WTC11 (cell line): ENCODE measurements around the gene ANTXR1. TPM values are rescaled to one million over a fixed set of nuclear protein-coding genes. Genes with fewer than 3 reads are reported as not detected.

ENCODE experiments used
- ATAC-seq: fragments of 200-7000 bp; cut with Tn5 transposase; 2 replicates; pipeline ENCODE4 v1.10.0; 2021; ENCODE audit warnings: mild to moderate bottlenecking, moderate library complexity
- CTCF ChIA-PET: fragments of 300-600 bp; sonication (Branson Sonifier 250); formaldehyde crosslinking; loops from one replicate; lab custom pipeline; 2021; ENCODE audit warnings: antibody characterized with exemption; lab: Charles Lee
- POLR2A ChIA-PET: fragments of 350-600 bp; sonication (Branson Sonifier 250); formaldehyde crosslinking; loops from one replicate; lab custom pipeline; 2021; ENCODE audit warnings: antibody characterized with exemption; lab: Charles Lee
- DNase-seq: peaks from one replicate; pipeline ENCODE4 v3.0.0; 2021; ENCODE audit warnings: low spot score
- H3K27ac Mint-ChIP-seq: 2 replicates; pipeline ENCODE4 v1.8.0; 2021; ENCODE audit warnings: mixed read lengths
- H3K27me3 Mint-ChIP-seq: 2 replicates; pipeline ENCODE4 v1.8.0; 2021; ENCODE audit warnings: low read depth, mild to moderate bottlenecking, moderate library complexity, mixed read lengths
- H3K36me3 Mint-ChIP-seq: 2 replicates; pipeline ENCODE4 v1.8.0; 2021; ENCODE audit warnings: mixed read lengths
- H3K4me1 Mint-ChIP-seq: 2 replicates; pipeline ENCODE4 v1.8.0; 2022; ENCODE audit warnings: mixed read lengths
- H3K4me3 Mint-ChIP-seq: 2 replicates; pipeline ENCODE4 v1.8.0; 2021; ENCODE audit warnings: mild to moderate bottlenecking, moderate library complexity, mixed read lengths
- H3K9me3 Mint-ChIP-seq: 2 replicates; pipeline ENCODE4 v1.8.0; 2021; ENCODE audit warnings: mixed read lengths
- IRF2 ChIP-seq: sonication (generic); formaldehyde crosslinking; IDR thresholded peaks from 2 replicates; pipeline ENCODE4 v1.8.0; 2022; ENCODE audit warnings: low read depth, missing genetic modification reagents, borderline replicate concordance
- SP1 ChIP-seq: sonication (generic); formaldehyde crosslinking; conservative IDR thresholded peaks from 2 replicates; pipeline ENCODE4 v1.8.1; 2022; ENCODE audit warnings: missing genetic modification reagents
- TCF7 ChIP-seq: sonication (generic); formaldehyde crosslinking; IDR thresholded peaks from 2 replicates; pipeline ENCODE4 v1.8.0; 2022; ENCODE audit warnings: mild to moderate bottlenecking, low read depth, missing genetic modification reagents, moderate library complexity
- TEAD4 ChIP-seq: sonication (generic); formaldehyde crosslinking; IDR thresholded peaks from 2 replicates; pipeline ENCODE4 v1.8.0; 2022; ENCODE audit warnings: mild to moderate bottlenecking, missing genetic modification reagents
- ZNF121 ChIP-seq: sonication (generic); formaldehyde crosslinking; IDR thresholded peaks from 2 replicates; pipeline ENCODE4 v1.8.0; 2023; ENCODE audit warnings: missing genetic modification reagents
- ZNF138 ChIP-seq: sonication (generic); formaldehyde crosslinking; conservative IDR thresholded peaks from 2 replicates; pipeline ENCODE4 v1.8.1; 2022; ENCODE audit warnings: mild to moderate bottlenecking, moderate library complexity, missing genetic modification reagents
- ZNF219 ChIP-seq: sonication (generic); formaldehyde crosslinking; IDR thresholded peaks from 2 replicates; pipeline ENCODE4 v1.8.0; 2023; ENCODE audit warnings: missing genetic modification reagents, mild to moderate bottlenecking, borderline replicate concordance
- ZNF263 ChIP-seq: sonication (generic); formaldehyde crosslinking; IDR thresholded peaks from 2 replicates; pipeline ENCODE4 v1.8.1; 2022; ENCODE audit warnings: low read depth, mild to moderate bottlenecking, moderate library complexity, missing genetic modification reagents
- ZNF317 ChIP-seq: sonication (generic); formaldehyde crosslinking; IDR thresholded peaks from 2 replicates; pipeline ENCODE4 v1.8.1; 2023; ENCODE audit warnings: low read depth, mild to moderate bottlenecking, moderate library complexity, missing genetic modification reagents, borderline replicate concordance
- ZNF671 ChIP-seq: fragments of 250-450 bp; sonication (Bioruptor Pico); IDR thresholded peaks from 2 replicates; pipeline ENCODE4 v1.8.0; 2021; ENCODE audit warnings: mild to moderate bottlenecking
- total RNA-seq: library from RNA; stranded (reverse); gene quantifications from 3 replicates; pipeline ENCODE4 v1.2.3, GENCODE V29; 2021
- TF ChIP-seq, protein P1 (sequence below): sonication (generic); formaldehyde crosslinking; IDR thresholded peaks from 2 replicates; pipeline ENCODE4 v1.8.1; 2023; ENCODE audit warnings: mild to moderate bottlenecking, missing genetic modification reagents
- TF ChIP-seq, protein P2 (sequence below): sonication (generic); formaldehyde crosslinking; IDR thresholded peaks from 2 replicates; pipeline ENCODE4 v1.8.1; 2022; ENCODE audit warnings: low read depth, missing genetic modification reagents, borderline replicate concordance
- TF ChIP-seq, protein P3 (sequence below): sonication (generic); formaldehyde crosslinking; IDR thresholded peaks from 2 replicates; pipeline ENCODE4 v1.8.0; 2023; ENCODE audit warnings: mild to moderate bottlenecking, missing genetic modification reagents
- TF ChIP-seq, protein P4 (sequence below): sonication (generic); formaldehyde crosslinking; IDR thresholded peaks from 2 replicates; pipeline ENCODE4 v1.8.0; 2023; ENCODE audit warnings: missing genetic modification reagents, mild to moderate bottlenecking, borderline replicate concordance
- TF ChIP-seq, protein P5 (sequence below): sonication (generic); formaldehyde crosslinking; IDR thresholded peaks from 2 replicates; pipeline ENCODE4 v1.8.0; 2022; ENCODE audit warnings: mild to moderate bottlenecking, missing genetic modification reagents
- TF ChIP-seq, protein P6 (sequence below): sonication (generic); formaldehyde crosslinking; IDR thresholded peaks from 2 replicates; pipeline ENCODE4 v1.8.1; 2022; ENCODE audit warnings: missing genetic modification reagents, borderline replicate concordance
- TF ChIP-seq, protein P7 (sequence below): fragments of 250-450 bp; sonication (Bioruptor Pico); IDR thresholded peaks from 2 replicates; pipeline ENCODE4 v1.8.0; 2021; ENCODE audit warnings: mild to moderate bottlenecking

ANTXR1 gene
- total RNA-seq, 1 experiment from 2014 or later: 30.0 TPM

DNA sequence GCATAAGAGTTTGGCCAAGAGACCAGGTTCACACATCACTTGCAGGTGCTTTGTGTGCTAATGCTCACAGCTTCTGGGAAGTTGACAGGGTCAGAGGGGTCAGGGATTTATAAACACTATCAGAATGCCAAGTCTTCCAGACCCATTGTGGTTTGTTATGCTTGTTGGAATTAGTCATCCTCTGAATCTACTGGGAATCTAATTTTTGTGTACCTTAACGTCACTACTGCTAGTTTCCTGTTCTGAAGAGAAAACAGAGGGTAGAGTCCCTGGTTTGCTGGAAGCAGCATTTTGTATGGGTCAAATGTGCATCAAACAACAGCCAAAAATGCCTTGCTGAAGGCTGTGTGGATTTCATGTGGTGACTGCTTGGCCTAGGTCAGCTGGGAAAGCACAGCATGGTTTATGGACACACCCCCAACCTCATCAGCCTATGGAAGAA lies 33.3 kb downstream of the ANTXR1 start (continued):
- no peak for TF ChIP-seq ZNF138 (CRISPR knock-in tag)
- TF ChIP-seq, protein P1, sequence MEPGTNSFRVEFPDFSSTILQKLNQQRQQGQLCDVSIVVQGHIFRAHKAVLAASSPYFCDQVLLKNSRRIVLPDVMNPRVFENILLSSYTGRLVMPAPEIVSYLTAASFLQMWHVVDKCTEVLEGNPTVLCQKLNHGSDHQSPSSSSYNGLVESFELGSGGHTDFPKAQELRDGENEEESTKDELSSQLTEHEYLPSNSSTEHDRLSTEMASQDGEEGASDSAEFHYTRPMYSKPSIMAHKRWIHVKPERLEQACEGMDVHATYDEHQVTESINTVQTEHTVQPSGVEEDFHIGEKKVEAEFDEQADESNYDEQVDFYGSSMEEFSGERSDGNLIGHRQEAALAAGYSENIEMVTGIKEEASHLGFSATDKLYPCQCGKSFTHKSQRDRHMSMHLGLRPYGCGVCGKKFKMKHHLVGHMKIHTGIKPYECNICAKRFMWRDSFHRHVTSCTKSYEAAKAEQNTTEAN (CRISPR knock-in tag): no peak
- TF ChIP-seq ZNF263 (CRISPR knock-in tag): no peak
- TF ChIP-seq, protein P2, sequence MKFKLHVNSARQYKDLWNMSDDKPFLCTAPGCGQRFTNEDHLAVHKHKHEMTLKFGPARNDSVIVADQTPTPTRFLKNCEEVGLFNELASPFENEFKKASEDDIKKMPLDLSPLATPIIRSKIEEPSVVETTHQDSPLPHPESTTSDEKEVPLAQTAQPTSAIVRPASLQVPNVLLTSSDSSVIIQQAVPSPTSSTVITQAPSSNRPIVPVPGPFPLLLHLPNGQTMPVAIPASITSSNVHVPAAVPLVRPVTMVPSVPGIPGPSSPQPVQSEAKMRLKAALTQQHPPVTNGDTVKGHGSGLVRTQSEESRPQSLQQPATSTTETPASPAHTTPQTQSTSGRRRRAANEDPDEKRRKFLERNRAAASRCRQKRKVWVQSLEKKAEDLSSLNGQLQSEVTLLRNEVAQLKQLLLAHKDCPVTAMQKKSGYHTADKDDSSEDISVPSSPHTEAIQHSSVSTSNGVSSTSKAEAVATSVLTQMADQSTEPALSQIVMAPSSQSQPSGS (CRISPR knock-in tag): no peak
- no peak for TF ChIP-seq ZNF317 (CRISPR knock-in tag)
- TF ChIP-seq TCF7 (CRISPR knock-in tag): no peak

DNA sequence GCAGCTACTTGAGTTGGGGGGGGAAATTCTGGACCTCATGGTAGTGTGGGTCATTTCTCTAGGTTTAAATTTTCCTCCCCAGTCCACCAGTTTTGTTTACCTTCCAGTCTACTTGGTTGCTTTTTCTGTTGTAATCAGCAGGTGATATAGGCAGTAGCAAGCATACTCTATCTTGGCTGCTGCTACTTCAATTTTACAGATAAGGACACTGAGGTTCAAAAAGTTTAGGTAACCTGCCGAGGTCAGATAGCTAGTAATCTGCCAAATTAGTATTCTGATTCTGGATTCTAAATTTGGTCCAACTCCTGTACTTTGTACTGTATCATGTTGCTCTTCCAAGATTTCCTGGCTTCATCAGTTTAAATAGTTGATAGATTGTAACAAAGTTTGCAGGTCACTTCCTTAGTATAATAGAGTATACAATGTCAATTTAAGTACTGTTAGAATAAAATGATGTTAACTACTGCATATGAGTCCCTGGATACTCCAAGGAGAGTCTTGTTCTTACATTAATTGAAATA lies 34.7 kb downstream of the ANTXR1 start:
- Mint-ChIP-seq H3K4me3 (no peak overlapping the region), H3K4me1 (no peaks in the 10 kb centered on the region), H3K27ac (no peak overlapping the region), H3K27me3 (no peaks in the 10 kb centered on the region), H3K9me3 (no peaks in the 10 kb centered on the region), H3K36me3 (0 out of 2 replicates have a peak, but pooled peaks cover 6% of the 10 kb centered on the region)
- ChIA-PET CTCF (no interaction called here), POLR2A (interaction anchor here (0.6 kb wide), 1 partner anchor 329 kb away, joined by 3 read pairs; no protein-coding TSS in a partner anchor)
- DNase-seq: no peak
- TF ChIP-seq, protein P3, sequence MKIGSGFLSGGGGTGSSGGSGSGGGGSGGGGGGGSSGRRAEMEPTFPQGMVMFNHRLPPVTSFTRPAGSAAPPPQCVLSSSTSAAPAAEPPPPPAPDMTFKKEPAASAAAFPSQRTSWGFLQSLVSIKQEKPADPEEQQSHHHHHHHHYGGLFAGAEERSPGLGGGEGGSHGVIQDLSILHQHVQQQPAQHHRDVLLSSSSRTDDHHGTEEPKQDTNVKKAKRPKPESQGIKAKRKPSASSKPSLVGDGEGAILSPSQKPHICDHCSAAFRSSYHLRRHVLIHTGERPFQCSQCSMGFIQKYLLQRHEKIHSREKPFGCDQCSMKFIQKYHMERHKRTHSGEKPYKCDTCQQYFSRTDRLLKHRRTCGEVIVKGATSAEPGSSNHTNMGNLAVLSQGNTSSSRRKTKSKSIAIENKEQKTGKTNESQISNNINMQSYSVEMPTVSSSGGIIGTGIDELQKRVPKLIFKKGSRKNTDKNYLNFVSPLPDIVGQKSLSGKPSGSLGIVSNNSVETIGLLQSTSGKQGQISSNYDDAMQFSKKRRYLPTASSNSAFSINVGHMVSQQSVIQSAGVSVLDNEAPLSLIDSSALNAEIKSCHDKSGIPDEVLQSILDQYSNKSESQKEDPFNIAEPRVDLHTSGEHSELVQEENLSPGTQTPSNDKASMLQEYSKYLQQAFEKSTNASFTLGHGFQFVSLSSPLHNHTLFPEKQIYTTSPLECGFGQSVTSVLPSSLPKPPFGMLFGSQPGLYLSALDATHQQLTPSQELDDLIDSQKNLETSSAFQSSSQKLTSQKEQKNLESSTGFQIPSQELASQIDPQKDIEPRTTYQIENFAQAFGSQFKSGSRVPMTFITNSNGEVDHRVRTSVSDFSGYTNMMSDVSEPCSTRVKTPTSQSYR (CRISPR knock-in tag): no peak
- TF ChIP-seq ZNF671 (no peak), TEAD4 (CRISPR knock-in tag) (no peak), IRF2 (CRISPR knock-in tag) (no peak)
- ATAC-seq: no peak

DNA sequence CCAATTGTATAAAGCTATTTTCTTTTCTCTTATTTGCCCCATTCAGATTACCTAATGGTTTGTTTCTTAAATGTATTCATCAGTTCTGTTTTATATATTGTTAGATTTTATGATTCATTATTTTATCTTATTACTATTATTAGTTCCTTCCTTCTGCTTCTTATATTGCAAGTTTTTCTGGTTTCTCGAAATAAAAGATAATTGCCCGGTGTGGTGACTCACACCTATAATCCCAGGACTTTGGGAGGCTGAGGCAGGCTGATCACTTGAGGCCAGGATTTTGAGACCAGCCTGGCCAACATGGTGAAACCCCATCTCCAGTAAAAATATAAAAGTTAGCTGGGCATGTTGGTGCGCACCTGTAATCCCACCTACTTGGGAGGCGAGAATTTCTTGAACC lies 37.8 kb downstream of the ANTXR1 start:
- Mint-ChIP-seq H3K4me3 (no peak overlapping the region), H3K36me3 (0 out of 2 replicates have a peak, but pooled peaks cover 1% of the 10 kb centered on the region), H3K4me1 (no peaks in the 10 kb centered on the region), H3K9me3 (no peaks in the 10 kb centered on the region), H3K27me3 (no peaks in the 10 kb centered on the region), H3K27ac (no peak overlapping the region)
- ATAC-seq (no peak), DNase-seq (no peak)
- ChIA-PET CTCF (interaction anchor here (0.7 kb wide), 1 partner anchor 212 kb away, joined by 4 read pairs; no protein-coding TSS in a partner anchor), POLR2A (no interaction called here)
- TF ChIP-seq ZNF121 (CRISPR knock-in tag): no peak
- TF ChIP-seq, protein P4, sequence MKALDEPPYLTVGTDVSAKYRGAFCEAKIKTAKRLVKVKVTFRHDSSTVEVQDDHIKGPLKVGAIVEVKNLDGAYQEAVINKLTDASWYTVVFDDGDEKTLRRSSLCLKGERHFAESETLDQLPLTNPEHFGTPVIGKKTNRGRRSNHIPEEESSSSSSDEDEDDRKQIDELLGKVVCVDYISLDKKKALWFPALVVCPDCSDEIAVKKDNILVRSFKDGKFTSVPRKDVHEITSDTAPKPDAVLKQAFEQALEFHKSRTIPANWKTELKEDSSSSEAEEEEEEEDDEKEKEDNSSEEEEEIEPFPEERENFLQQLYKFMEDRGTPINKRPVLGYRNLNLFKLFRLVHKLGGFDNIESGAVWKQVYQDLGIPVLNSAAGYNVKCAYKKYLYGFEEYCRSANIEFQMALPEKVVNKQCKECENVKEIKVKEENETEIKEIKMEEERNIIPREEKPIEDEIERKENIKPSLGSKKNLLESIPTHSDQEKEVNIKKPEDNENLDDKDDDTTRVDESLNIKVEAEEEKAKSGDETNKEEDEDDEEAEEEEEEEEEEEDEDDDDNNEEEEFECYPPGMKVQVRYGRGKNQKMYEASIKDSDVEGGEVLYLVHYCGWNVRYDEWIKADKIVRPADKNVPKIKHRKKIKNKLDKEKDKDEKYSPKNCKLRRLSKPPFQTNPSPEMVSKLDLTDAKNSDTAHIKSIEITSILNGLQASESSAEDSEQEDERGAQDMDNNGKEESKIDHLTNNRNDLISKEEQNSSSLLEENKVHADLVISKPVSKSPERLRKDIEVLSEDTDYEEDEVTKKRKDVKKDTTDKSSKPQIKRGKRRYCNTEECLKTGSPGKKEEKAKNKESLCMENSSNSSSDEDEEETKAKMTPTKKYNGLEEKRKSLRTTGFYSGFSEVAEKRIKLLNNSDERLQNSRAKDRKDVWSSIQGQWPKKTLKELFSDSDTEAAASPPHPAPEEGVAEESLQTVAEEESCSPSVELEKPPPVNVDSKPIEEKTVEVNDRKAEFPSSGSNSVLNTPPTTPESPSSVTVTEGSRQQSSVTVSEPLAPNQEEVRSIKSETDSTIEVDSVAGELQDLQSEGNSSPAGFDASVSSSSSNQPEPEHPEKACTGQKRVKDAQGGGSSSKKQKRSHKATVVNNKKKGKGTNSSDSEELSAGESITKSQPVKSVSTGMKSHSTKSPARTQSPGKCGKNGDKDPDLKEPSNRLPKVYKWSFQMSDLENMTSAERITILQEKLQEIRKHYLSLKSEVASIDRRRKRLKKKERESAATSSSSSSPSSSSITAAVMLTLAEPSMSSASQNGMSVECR (CRISPR knock-in tag): no peak
- no peak for TF ChIP-seq SP1 (CRISPR knock-in tag)
- TF ChIP-seq ZNF219 (CRISPR knock-in tag): no peak
- TF ChIP-seq, protein P5, sequence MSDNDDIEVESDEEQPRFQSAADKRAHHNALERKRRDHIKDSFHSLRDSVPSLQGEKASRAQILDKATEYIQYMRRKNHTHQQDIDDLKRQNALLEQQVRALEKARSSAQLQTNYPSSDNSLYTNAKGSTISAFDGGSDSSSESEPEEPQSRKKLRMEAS (CRISPR knock-in tag): no peak
- TF ChIP-seq, protein P2 (CRISPR knock-in tag): no peak
- TF ChIP-seq, protein P6, sequence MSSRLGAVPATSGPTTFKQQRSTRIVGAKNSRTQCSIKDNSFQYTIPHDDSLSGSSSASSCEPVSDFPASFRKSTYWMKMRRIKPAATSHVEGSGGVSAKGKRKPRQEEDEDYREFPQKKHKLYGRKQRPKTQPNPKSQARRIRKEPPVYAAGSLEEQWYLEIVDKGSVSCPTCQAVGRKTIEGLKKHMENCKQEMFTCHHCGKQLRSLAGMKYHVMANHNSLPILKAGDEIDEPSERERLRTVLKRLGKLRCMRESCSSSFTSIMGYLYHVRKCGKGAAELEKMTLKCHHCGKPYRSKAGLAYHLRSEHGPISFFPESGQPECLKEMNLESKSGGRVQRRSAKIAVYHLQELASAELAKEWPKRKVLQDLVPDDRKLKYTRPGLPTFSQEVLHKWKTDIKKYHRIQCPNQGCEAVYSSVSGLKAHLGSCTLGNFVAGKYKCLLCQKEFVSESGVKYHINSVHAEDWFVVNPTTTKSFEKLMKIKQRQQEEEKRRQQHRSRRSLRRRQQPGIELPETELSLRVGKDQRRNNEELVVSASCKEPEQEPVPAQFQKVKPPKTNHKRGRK (CRISPR knock-in tag): no peak
- TF ChIP-seq, protein P7, sequence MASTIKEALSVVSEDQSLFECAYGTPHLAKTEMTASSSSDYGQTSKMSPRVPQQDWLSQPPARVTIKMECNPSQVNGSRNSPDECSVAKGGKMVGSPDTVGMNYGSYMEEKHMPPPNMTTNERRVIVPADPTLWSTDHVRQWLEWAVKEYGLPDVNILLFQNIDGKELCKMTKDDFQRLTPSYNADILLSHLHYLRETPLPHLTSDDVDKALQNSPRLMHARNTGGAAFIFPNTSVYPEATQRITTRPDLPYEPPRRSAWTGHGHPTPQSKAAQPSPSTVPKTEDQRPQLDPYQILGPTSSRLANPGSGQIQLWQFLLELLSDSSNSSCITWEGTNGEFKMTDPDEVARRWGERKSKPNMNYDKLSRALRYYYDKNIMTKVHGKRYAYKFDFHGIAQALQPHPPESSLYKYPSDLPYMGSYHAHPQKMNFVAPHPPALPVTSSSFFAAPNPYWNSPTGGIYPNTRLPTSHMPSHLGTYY (CRISPR knock-in tag): no peak
